Activated CD4-positive, alpha-beta T cell treated with anti-CD3 and anti-CD28 coated beads, Interleukin-2, Interleukin-6, amounts not matched to agents 100 ng/mL and 50 ng/mL, durations not matched to agents 16 hours and 8 hours (primary cell): ENCODE data around the gene COPS3.

Experiments
- DNase-seq: peaks from one replicate; pipeline ENCODE4 v3.0.0-alpha.2; 2020

The COPS3 gene

GRCh38 chr17:17214646-17215436 lies 66.2 kb downstream of the COPS3 start:
- no peak for DNase-seq

GRCh38 chr17:17213775-17214174 lies 67.3 kb downstream of the COPS3 start:
- DNase-seq = no peak

GRCh38 chr17:17207998-17208397 lies 73.0 kb downstream of the COPS3 start:
- no peak for DNase-seq

GRCh38 chr17:17206913-17207335 lies 74.1 kb downstream of the COPS3 start:
- no peak for DNase-seq

- peak; percentile 97 for DNase-seq
These were observed 74.7 kb downstream of the COPS3 start, which contains the start of gene PLD6 for GRCh38 chr17:17206124-17206912. Gene PLD6 (minus strand): TSS chr17:17206333. CDS start chr17:17206286, 47 bp downstream.

GRCh38 chr17:17205368-17206123 lies 75.5 kb downstream of the COPS3 start:
- DNase-seq = peak; percentile 75

DNA sequence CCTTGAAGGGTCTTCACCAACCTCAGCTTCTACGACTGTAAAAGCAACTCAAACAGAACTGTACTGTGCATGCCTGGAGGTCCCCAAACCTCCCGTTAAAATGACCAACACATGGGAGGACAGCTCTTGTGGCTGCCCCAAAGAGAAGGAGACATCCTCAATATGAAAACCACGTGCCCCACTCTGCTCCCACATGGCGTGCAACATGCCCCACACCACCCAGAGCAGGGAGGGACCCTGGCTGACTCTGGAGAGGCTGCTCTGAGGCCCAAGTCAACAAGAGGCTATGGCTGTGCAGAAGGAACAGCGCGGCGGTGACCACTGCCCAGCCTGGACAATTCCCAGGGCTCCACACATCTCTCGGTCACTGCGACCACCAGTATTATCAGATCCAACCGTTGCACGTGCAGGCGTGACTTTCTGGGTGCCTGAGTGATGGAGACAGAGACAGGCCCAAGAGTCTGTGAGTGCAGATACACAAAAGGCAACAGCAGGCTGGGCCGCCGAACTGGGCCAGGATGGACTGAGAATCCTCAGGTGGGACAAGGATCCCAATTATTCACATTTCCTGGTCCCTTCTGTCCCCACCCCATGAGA lies 76.3 kb downstream of the COPS3 start:
- no peak for DNase-seq

GRCh38 chr17:17204041-17204591 lies 76.9 kb downstream of the COPS3 start:
- DNase-seq = no peak

DNA sequence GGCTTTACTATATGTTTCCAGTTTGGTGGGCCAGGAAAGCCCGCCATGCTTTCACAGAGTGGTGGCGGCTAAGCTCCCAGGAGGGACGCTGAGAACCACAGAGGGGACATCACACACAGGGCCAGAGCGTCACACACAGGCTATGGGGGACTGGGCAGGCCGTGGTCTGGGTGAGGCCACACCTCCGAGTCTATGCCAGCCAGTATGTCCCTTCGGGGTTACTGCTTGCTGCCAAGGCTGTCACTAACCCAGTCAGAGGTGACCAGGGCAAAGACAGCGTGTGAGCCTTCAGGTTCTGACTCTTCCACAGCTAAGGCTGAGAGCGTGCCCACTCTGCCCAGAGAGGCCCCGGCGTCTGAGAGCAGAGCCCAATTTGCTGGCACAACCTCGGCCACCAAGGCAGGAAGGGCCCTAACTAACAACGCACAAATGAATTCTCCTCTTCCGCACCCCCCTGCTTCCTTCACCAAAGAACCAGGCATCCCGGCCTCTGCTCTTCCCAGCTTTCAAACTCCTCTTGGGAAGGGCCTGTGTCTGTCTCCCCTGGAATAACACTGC lies 77.8 kb downstream of the COPS3 start:
- DNase-seq = no peak

DNA sequence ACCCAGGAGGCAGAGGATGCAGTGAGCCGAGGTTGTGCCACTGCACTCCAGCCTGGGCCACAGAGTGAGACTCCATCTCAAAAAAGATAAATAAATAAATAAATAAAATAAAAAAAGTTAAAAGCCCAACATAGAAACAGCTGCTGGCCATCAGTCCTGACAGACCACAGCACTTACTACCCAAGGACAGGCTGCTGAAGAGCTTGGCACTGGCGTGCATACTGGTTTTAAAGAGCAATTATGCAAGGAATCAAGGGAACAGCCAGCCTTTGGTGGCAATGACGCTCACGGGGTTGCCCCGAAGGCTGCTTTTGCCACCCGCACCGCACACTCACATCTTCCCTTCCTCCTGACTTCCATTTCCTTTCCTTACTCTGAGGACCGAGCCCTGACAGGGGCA lies 79.1 kb downstream of the COPS3 start:
- no peak for DNase-seq

DNA sequence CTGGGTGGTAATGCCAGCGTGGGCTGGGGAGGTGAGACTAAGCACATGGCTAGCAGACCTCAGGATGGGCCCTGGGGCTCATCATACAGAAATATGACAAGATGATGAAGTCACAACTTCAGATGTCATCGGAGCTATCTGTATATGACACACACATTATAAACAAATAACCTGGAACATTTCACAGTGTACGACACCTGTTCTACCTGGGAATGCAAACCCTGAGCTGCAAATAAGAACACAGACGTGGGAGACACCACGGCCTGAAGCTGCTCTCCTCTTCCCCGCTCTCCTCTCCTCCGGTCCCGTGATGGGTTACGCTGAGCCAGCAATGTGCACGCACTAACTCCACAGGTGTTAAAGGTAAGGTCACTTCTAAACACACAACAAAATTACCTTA lies 79.8 kb downstream of the COPS3 start:
- no peak for DNase-seq

DNA sequence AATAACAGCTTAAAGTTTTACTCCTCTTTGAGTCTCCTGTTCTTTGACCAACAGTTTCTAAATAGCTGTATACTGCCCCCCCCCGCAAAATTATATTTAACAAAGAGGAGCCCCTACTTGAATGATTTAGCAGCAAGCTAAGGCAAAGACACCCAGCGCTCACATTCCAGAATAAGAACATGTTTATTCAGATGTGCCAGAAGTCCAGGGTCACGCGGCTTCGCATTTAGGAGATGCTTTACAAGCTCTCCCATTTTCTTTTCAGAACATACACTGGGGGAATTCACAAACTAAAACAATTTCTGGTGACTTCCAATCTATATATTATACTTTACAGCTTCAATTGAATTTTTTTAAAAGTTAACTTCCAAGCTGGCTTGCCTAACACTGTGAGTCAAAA lies 80.2 kb downstream of the COPS3 start:
- no peak for DNase-seq

DNA sequence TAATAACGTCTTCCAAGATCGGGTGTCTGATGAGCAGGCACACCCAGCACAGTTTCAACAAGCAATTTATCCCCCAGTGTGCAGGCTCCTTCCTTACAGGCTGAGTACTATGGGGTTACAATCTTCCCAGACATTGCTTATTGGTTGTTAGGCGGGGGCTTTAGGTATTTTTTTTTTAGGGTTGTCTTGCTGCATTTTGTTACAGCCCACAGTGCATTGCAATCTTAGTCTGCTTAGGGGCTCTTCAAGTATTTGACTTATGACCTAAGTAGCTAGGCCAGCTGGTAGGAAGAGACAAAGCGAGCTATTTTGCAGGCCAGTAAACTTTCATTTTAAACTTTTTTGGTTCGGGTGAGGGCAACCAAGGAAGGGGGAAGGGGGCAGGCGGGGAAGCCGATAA lies 80.7 kb downstream of the COPS3 start:
- no peak for DNase-seq

DNA sequence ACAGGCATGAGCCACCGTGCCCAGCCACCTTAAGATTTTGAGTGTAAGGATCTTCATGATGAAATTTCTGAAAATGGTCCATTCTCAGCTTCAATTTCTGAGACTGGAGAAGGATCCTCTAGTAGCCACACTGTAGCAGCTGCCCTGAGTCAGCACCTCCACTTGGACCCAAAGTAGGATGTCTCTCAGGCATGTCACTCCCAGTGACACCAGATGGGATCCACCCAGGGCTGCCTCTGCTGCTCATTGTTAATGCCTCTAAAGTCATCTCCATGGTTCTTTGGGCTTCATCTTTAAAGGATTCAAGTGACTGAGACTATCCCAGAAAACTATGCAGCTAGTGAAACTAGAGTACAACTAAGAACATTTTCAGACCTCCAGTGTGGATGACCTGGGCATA lies 82.8 kb downstream of the COPS3 start:
- DNase-seq = no peak

DNA sequence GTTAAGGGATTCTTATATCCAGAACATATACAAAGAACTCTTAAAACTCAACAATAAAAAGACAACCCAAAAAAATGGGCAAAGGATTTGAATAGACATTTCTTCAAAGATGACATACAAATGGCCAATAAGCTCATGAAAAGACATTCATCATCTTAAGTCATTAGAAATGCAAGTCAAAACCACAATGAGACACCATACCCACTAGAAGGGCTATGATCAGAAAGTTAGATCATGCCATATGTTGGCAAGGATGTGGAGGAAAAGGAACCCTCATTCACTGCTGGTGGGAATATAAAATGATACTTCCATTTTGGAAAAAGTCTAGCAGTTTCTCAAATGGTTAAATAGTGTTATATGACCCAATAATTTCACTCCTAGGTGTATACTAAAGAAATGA lies 84.3 kb downstream of the COPS3 start:
- no peak for DNase-seq
